BLaER1 (cell line): ENCODE results near the gene RASGEF1B.
A peak's percentile ranks its signal among the peaks of the same experiment; 100 is the strongest.

Source experiments
- H3K27ac ChIP-seq: shearing (Covaris generic); formaldehyde crosslinking; 2 replicates; pipeline ENCODE4 v1.8.1; 2022
- H3K27me3 ChIP-seq: shearing (Covaris generic); formaldehyde crosslinking; 2 replicates; pipeline ENCODE4 v1.8.1; 2022
- H3K36me3 ChIP-seq: shearing (Covaris generic); formaldehyde crosslinking; 2 replicates; pipeline ENCODE4 v1.8.1; 2022
- H3K4me1 ChIP-seq: shearing (Covaris generic); formaldehyde crosslinking; 2 replicates; pipeline ENCODE4 v1.8.1; 2022
- H3K4me2 ChIP-seq: shearing (Covaris generic); formaldehyde crosslinking; 2 replicates; pipeline ENCODE4 v1.8.1; 2022
- H3K4me3 ChIP-seq: shearing (Covaris generic); formaldehyde crosslinking; 2 replicates; pipeline ENCODE4 v1.8.1; 2022
- H3K9ac ChIP-seq: shearing (Covaris generic); formaldehyde crosslinking; 2 replicates; pipeline ENCODE4 v1.8.1; 2022
- H3K9me3 ChIP-seq: shearing (Covaris generic); formaldehyde crosslinking; 2 replicates; pipeline ENCODE4 v1.8.1; 2022
- H4K20me1 ChIP-seq: shearing (Covaris generic); formaldehyde crosslinking; 2 replicates; pipeline ENCODE4 v1.8.1; 2022
- Cebpa-rat ChIP-seq: shearing (Covaris generic); IDR thresholded peaks from 2 replicates; pipeline ENCODE4 v1.8.1; 2022

Gene RASGEF1B

DNA sequence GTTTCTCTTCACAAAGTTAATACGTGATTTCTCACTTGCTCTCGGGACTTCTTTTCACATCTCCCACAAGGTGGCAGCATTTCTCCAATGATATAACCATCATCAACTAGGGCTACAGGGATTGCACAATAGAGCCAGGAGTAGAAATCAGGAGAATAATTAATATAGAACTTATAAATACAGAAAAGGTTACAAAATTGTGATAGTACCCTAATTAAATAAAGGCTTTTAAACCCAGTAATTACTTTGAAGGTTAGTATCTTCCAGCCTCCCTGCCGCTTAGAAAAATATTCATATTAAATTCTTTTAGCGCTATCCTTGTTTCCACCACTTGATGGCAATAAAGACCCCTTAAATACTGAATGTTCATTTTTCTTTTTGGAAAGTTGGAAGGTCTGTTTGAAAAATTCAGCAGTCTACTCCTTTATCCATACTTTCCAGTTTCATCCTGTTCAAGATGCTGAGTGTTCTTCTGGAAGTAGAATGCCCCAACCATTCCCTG lies 65.8 kb downstream of the RASGEF1B start:
- H3K4me3 ChIP-seq, result no peak overlapping the region
- no peaks in the 10 kb centered on the region for H3K4me1 ChIP-seq
- peak overlapping the region; percentile 29; the same call in 1 of the 2 replicates for H3K4me2 ChIP-seq
- no peaks in the 10 kb centered on the region for H3K9me3 ChIP-seq
- no peaks in the 10 kb centered on the region for H4K20me1 ChIP-seq
- TF ChIP-seq Cebpa-rat, result peak; percentile 95; the same call in 1 of the 2 replicates
- no peaks in the 10 kb centered on the region for H3K36me3 ChIP-seq
- H3K27ac ChIP-seq, result no peak overlapping the region
- no peak overlapping the region for H3K9ac ChIP-seq
- H3K27me3 ChIP-seq, result no peaks in the 10 kb centered on the region

DNA sequence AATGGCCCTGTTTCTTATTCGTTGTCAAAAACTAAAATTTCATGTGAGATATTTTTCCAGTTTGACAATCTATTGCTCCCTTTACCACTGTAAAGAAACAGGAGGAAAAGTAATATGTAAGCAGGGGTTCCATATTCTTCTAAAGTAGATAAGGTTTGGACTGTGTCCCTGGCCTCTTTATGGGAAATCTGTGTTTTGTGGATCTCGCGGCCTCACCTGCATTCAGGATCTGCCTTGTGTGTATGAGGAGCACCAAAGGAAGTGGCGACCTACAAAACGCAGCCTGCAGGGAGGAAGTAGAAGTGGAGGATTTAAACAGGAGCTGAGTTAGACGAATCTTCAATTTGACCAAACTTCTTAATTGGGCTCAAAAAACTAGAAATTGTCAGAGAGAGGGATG lies 67.0 kb downstream of the RASGEF1B start:
- TF ChIP-seq Cebpa-rat, result no peak
- no peaks in the 10 kb centered on the region for H3K9me3 ChIP-seq
- no peak overlapping the region for H3K27ac ChIP-seq

DNA sequence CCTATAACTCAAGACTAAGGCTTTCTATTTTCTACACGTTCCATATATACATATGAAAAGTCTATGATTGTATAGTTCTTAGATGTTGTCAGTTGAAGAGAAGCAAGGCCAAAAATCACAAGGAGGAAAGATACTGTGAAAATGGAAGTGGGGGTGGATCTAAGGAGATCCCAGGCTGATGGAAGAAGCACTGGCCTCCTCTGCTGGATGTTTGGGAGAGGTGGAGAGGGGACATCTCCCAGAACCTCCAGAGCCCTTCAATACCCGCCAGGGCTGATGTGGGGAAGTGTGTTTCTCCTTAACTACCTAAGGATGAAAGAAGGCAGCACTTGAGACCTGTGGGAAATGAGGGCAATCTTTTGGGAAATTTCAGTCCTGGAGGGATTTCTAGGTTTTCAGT lies 67.4 kb downstream of the RASGEF1B start:
- Histone ChIP-seq H3K4me1 (0 out of 2 replicates have a peak, but pooled peaks cover 5% of the 10 kb centered on the region), H3K9ac (no peak overlapping the region), H4K20me1 (no peaks in the 10 kb centered on the region), H3K27me3 (no peaks in the 10 kb centered on the region), H3K4me2 (no peak overlapping the region), H3K9me3 (no peaks in the 10 kb centered on the region), H3K36me3 (no peaks in the 10 kb centered on the region), H3K4me3 (no peak overlapping the region), H3K27ac (no peak overlapping the region)
- no peak for TF ChIP-seq Cebpa-rat

More for the DNA sequence above, 67.0 kb downstream of the RASGEF1B start:
- no peak overlapping the region for H3K4me2 ChIP-seq
- no peaks in the 10 kb centered on the region for H3K36me3 ChIP-seq
- H3K4me3 ChIP-seq, result no peak overlapping the region
- no peaks in the 10 kb centered on the region for H4K20me1 ChIP-seq
- H3K27me3 ChIP-seq, result no peaks in the 10 kb centered on the region
- H3K9ac ChIP-seq, result no peak overlapping the region
- 0 out of 2 replicates have a peak, but pooled peaks cover 5% of the 10 kb centered on the region for H3K4me1 ChIP-seq

DNA sequence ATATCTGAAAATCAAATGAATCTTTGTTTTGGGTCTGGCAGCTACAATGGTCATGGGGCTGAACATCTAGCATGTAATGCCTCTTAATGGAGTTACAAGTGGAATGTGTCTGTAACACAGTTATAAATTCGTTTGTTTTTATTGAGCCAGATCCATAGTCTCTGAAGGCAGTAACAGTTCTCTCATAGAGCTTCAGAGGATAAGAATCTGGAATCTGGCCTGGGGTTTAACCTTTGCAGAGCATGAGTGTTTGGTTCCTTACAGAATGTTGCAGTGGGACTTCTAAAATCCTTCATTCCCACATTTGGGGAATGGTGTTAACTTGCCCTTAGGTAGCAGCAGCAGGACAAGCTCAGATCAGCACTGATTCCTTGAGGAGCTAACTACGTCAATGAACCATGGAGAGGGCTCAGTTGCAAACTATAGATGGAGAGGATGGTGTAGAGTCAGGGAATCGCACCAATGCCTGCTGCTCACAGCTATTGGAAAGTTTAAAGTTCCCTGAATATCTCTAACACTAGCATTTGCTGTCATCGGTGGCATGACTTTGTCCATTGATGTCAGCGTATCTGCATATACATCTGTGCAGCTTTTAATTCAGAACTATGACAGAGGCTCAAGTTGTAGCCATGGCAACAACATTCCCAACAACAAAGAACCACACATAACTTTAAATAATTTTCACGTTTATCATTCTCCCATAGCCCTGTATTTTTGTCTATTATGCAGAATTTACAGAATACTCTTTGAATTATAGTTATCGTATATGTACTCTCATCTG lies 72.2 kb downstream of the RASGEF1B start:
- TF ChIP-seq Cebpa-rat, result no peak
- Histone ChIP-seq H3K27ac (no peak overlapping the region), H3K27me3 (no peaks in the 10 kb centered on the region)

DNA sequence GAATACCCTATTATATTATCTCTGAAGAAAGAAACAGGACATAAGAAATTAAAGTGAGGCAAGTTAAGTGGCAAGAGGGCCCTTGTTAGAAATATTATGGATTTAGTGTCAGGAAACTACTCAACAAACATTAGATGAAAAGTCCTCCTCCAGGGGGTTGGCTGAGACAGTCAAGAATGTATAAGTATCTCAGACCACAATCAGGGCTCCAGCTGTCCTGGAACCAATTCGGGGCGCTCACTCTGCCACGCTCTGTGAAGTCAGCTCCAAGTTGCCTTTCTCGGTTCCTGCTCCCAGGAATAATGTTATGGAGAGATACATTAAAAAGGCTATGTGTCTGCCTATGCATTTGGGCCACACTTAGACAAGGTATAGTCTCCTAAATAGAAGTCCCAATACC lies 73.3 kb downstream of the RASGEF1B start:
- TF ChIP-seq Cebpa-rat, result no peak
- Histone ChIP-seq H3K9me3 (no peaks in the 10 kb centered on the region), H3K4me2 (no peak overlapping the region), H3K27ac (no peak overlapping the region), H3K36me3 (no peaks in the 10 kb centered on the region), H3K9ac (no peak overlapping the region), H3K27me3 (no peaks in the 10 kb centered on the region), H3K4me3 (no peak overlapping the region), H3K4me1 (0 out of 2 replicates have a peak, but pooled peaks cover 5% of the 10 kb centered on the region), H4K20me1 (no peaks in the 10 kb centered on the region)

More for the DNA sequence above, 72.2 kb downstream of the RASGEF1B start:
- H4K20me1 ChIP-seq, result no peaks in the 10 kb centered on the region
- H3K9me3 ChIP-seq, result no peaks in the 10 kb centered on the region
- H3K4me2 ChIP-seq, result no peak overlapping the region
- H3K9ac ChIP-seq, result no peak overlapping the region
- H3K4me3 ChIP-seq, result no peak overlapping the region
- H3K36me3 ChIP-seq, result no peaks in the 10 kb centered on the region
- 0 out of 2 replicates have a peak, but pooled peaks cover 5% of the 10 kb centered on the region for H3K4me1 ChIP-seq

DNA sequence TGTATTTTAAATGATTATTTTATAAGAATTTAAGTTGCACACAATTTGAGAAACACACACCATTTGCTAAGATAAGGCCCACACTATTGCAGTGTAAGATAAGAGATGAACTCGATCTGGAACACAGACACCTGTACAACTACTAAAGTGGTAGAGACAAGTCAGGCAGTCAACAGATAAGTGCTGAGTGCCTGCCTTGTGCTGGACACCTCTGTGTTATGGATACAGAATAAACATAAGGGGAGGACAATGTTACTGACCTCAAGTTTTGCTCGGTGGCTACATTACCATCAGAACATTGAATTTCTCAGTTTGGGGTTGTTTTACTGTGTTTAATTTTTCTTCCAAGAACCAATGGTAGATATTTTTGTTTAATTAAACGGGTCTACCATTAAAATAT lies 74.1 kb downstream of the RASGEF1B start:
- Histone ChIP-seq H3K9me3 (no peaks in the 10 kb centered on the region), H3K4me1 (0 out of 2 replicates have a peak, but pooled peaks cover 5% of the 10 kb centered on the region), H3K36me3 (no peaks in the 10 kb centered on the region), H4K20me1 (no peaks in the 10 kb centered on the region), H3K9ac (no peak overlapping the region), H3K4me2 (no peak overlapping the region), H3K4me3 (no peak overlapping the region), H3K27ac (no peak overlapping the region), H3K27me3 (no peaks in the 10 kb centered on the region)
- TF ChIP-seq Cebpa-rat, result no peak

DNA sequence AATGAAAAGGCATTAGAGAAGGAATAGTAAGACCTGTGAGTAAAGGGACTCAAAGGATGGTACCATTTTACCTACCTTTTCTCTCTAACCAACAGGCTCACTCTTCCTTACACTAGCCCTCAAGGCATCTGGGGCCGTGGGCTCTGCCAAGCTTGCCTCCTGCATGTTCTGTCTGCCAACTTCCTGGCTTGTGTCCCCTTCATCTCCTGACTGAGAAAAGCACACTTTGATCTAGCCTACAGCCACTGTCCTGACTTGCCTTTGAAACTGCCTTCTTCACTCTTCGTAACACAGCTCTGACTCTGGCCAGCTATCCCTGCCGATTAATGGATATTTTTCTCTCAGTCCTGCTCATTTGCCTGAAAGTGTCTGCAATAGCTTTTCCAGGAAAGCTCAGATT lies 76.5 kb downstream of the RASGEF1B start:
- no peaks in the 10 kb centered on the region for H3K9me3 ChIP-seq
- H3K27me3 ChIP-seq, result no peaks in the 10 kb centered on the region
- no peak overlapping the region for H3K9ac ChIP-seq
- H4K20me1 ChIP-seq, result no peaks in the 10 kb centered on the region
- no peak overlapping the region for H3K27ac ChIP-seq
- no peak overlapping the region for H3K4me2 ChIP-seq
- no peak overlapping the region for H3K4me3 ChIP-seq
- TF ChIP-seq Cebpa-rat, result no peak
- H3K36me3 ChIP-seq, result no peaks in the 10 kb centered on the region
- H3K4me1 ChIP-seq, result 0 out of 2 replicates have a peak, but pooled peaks cover 1% of the 10 kb centered on the region

DNA sequence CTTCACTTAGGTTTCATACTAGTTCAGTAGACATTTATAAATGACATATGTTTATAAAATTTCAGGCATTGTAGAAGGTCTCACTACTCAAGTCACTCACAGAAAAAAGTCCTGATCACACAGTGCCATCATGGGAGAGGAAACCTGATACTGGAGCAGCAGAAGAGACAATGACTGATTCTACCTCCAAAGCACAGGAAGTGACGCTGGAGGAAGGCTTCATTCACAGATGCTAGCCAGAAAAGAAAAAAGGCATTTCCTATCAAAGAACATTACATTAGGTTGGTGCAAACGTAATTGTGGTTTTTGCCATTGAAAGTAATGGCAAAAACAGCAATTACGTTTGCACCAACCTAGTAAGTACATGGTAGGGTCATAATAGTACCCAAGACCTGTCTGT lies 79.5 kb downstream of the RASGEF1B start:
- Histone ChIP-seq H3K27me3 (no peaks in the 10 kb centered on the region), H3K4me1 (no peaks in the 10 kb centered on the region), H3K9ac (no peak overlapping the region), H3K9me3 (no peaks in the 10 kb centered on the region), H3K36me3 (no peaks in the 10 kb centered on the region), H3K4me2 (no peak overlapping the region), H3K4me3 (no peak overlapping the region), H3K27ac (no peak overlapping the region), H4K20me1 (no peaks in the 10 kb centered on the region)
- no peak for TF ChIP-seq Cebpa-rat

DNA sequence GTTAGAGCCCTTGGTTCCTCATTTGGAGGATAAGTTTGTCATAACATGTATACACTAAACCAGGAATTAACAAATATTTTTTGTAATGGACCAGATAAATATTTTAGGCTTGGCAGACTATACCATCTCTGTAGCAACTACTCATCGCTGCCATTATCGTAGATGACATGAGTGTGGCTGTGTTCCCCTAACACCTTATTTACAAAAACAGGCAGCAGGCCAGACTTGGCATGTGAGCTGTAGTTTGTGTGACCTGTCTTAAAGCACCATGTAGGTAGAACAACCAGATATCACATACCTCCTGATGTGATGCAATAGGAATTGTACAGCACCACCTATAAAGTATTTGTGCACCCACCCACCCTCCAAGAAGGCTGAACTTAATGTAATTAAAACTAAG lies 82.0 kb downstream of the RASGEF1B start:
- Histone ChIP-seq H3K9ac (no peak overlapping the region), H3K27me3 (no peaks in the 10 kb centered on the region), H3K4me3 (no peak overlapping the region), H4K20me1 (no peaks in the 10 kb centered on the region), H3K4me2 (no peak overlapping the region), H3K9me3 (no peaks in the 10 kb centered on the region), H3K4me1 (no peaks in the 10 kb centered on the region), H3K27ac (no peak overlapping the region), H3K36me3 (no peaks in the 10 kb centered on the region)
- TF ChIP-seq Cebpa-rat, result no peak

DNA sequence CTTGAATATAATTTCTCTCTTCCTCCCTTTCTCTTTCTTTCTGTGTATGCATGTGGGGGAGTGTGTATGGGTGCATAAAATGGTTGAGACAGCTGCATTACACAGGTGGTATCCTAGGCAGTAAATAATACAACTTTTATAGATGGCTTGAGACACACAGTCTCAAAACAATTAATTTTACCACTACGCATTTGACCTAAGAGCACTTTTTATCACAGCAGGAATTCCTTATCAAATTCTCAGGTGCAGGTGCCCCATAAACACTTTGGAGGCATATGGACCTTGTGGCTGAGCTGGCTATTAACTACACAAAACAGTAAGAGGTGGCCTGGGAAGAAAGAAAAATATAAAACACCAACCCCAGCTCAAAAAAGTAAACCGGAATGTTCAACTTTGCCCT lies 91.3 kb downstream of the RASGEF1B start:
- Histone ChIP-seq H3K36me3 (no peaks in the 10 kb centered on the region), H3K4me3 (no peak overlapping the region), H3K27me3 (no peaks in the 10 kb centered on the region), H3K27ac (no peak overlapping the region), H3K4me1 (no peaks in the 10 kb centered on the region), H3K9ac (no peak overlapping the region), H4K20me1 (no peaks in the 10 kb centered on the region), H3K4me2 (no peak overlapping the region), H3K9me3 (no peaks in the 10 kb centered on the region)
- no peak for TF ChIP-seq Cebpa-rat
